Stimulated activated CD4-positive, alpha-beta T cell treated with anti-CD3 and anti-CD28 coated beads, TNF-alpha, amount 100 ng/mL, for 1 hour (primary cell): ENCODE results near the gene OR2T6.
"Not testable (repeated sequence)": the region's sequence is repeated elsewhere in the genome, so short reads cannot be mapped to it uniquely, and the experiment has no call there.

Source experiments
- DNase-seq, 3 donors: peaks; one replicate each; pipeline ENCODE4 v3.0.0-alpha.2; 2020; ENCODE audit warnings: low read depth in 3 of 3, low spot score in 1 of 3

Gene OR2T6, protein sequence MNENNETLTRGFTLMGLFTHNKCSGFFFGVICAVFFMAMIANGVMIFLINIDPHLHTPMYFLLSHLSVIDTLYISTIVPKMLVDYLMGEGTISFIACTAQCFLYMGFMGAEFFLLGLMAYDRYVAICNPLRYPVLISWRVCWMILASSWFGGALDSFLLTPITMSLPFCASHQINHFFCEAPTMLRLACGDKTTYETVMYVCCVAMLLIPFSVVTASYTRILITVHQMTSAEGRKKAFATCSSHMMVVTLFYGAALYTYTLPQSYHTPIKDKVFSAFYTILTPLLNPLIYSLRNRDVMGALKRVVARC

DNA sequence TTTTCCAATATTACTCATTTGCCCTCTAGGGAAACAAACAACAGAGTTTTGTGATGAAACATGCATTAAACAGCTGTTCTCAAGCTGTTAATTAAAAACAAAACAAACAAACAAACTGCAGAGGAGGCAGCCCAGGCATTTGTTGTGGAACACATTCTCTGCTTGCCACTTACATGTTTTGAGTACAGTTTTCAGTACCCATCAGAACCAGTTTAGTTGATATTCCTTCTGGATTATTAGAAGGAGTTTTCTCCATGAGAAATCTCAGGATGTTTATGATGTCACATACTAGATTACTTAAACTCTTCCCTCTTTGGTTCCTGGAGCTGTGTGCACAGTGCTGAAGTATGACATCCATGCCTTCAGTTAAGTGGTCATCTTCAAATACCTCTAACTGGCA, at the start of gene OR2T6:
OR2T6 (plus strand) TSS at position 301 of the 400 bp plus-strand sequence. CDS start 11,863 bp downstream, outside the sequence.
- DNase-seq, result no peak

GRCh38 chr1:248343451-248343850, 32.1 kb upstream of the OR2T6 start:
- no peak for DNase-seq

DNA sequence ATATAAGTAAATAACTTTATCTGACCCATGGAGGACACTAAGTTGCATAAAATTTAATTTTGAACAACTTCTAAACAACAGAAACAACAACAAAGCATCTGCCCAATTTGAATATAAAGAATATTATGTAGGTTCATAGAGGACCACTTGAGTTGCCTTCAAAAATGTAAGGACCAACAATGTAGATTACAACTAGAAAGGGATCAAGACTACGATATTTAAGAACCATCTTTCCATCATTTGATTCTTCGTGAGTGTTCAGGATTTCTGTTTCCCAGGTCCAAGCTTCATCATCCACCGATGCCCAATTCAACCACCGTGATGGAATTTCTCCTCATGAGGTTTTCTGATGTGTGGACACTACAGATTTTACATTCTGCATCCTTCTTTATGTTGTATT, 27.1 kb upstream of the OR2T6 start, which contains the start of gene OR14C36:
OR14C36 (plus strand) TSS at position 301 of the 400 bp plus-strand sequence; CDS start at position 301, 0 bp downstream.
- no peak for DNase-seq

DNA sequence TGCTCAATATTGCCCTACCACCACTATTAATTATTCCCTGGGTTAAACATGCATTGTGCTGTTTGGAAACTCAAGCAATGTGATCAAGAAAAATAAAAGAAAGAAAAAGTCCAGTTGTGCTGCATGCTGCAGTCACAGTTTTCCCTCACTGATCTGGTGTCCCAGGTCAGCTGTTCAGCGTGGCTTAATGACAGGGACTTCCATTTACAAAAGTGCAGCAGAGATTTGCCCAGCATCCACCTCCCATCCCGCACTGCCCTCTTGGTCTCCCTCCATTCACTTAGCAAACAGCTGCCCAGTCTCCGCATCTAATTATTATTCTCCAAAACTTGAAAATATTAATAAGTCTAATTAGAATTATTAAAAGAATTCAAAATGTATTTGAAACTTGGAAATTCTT, 16.1 kb upstream of the OR2T6 start:
- DNase-seq, result no peak

DNA sequence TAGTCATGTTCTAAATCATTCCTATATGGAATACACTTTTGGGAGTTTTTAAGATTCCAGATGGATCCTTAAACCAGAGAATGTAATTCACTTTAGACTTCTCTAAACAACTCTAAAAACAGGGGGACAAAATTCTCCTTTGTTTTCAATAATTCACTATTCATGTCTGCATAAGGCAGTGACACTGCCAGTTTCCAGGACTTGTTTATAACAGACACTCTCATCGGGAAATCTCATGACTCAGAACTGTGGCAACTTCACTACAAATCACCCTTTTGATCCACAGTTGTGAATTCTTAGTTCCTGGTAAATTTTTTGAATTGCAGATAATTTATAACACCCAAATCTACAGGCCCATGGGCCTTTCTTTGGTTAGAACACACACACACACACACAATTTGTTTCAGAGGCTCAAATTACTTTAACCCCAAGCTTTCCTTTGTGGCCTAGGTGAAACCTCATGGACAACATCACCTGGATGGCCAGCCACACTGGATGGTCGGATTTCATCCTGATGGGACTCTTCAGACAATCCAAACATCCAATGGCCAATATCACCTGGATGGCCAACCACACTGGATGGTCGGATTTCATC, 14.3 kb upstream of the OR2T6 start, which contains the start of gene OR2T4:
OR2T4 (plus strand) TSS at position 545 of the 595 bp plus-strand sequence; CDS start at position 545, 0 bp downstream.
- DNase-seq, result no peak

DNA sequence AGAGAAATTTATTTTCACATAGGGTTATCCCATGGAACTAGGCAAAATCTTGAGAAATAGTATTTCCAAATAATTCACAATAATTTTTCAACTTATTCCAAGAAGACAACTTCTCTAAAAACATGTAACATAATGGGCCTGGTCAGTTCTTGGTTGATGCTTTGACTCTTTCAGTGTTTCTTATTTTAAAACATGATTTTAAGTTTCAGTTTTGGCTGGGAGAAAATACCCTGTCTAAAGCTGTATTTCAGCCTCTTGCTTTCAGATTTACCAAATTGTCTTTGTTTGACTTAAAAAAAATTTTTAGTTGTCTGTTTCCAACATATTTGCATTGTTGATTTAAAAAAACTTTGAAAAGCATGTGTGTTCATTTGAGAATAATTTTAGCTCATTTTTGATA, 8.9 kb upstream of the OR2T6 start:
- no peak for DNase-seq

GRCh38 chr1:248372394-248372793, 3.2 kb upstream of the OR2T6 start:
- no peak for DNase-seq

DNA sequence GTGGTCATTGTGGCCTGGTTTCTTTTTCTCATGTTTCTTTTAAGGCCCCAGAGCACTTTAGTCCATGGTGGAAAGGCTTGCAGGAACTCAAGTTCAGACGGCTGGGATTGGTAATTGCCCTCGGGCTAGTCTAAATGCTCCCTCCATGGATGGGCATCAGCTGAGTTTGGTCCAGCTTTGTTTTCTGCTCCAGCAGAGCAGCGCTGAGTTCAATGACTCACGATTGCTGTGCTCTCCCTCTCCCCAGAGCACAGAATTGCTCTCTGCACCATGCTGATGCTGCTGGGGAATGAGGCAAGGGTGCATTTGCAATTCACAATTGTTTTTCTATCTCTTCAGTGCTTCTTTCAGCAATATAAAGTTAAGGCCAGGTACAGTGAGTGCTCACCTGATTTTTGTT, 1.8 kb upstream of the OR2T6 start:
- no peak for DNase-seq

GRCh38 chr1:248376916-248377315, 1.4 kb downstream of the OR2T6 start:
- no peak for DNase-seq

- DNase-seq, result no peak
Measured at GRCh38 chr1:248380854-248381253, 5.3 kb downstream of the OR2T6 start.

DNA sequence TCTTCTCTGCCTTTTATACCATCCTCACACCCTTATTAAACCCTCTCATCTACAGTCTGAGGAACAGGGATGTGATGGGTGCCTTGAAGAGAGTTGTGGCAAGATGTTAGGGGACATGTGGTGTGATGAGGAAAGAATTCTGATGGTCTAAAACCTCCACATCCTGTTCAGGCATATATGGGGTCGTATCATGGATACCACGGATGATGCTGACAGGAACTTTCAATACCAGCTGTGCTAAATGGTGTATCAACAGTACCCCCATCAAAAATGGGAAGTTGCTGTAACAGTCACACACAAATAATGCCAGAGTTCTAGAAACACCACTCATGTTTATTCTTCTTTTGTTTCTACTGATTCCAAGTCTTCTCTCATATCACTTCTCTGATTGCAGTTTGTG, 12.9 kb downstream of the OR2T6 start:
- DNase-seq, result no peak

GRCh38 chr1:248393050-248393449, 17.5 kb downstream of the OR2T6 start:
- no peak for DNase-seq

DNA sequence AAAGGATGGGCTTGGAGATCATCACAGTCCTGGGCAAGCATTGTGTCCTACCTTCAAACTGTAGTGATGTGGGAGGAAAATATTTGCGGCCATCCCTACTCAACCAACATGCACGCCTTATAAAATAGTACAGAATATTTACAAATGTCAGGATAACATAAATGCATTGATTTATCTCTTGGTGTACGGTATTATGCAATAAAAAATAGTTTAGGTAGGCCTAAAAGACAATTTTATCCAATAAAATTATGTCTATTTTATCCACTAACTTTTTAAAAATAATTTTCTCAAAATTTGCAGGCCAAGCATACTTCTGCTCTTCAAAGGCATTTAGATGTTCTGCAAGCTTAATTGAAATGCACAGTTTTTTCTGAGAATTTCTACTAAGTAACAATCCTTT, 27.2 kb downstream of the OR2T6 start, which contains the start of gene OR2T1:
OR2T1 (plus strand) TSS at position 301 of the 400 bp plus-strand sequence. CDS start 3,100 bp downstream, outside the sequence.
- DNase-seq, result no peak

- DNase-seq, result no peak
Measured at GRCh38 chr1:248404024-248404423, 28.5 kb downstream of the OR2T6 start.

GRCh38 chr1:248406721-248407692, 31.5 kb downstream of the OR2T6 start:
- DNase-seq, result no peak

DNA sequence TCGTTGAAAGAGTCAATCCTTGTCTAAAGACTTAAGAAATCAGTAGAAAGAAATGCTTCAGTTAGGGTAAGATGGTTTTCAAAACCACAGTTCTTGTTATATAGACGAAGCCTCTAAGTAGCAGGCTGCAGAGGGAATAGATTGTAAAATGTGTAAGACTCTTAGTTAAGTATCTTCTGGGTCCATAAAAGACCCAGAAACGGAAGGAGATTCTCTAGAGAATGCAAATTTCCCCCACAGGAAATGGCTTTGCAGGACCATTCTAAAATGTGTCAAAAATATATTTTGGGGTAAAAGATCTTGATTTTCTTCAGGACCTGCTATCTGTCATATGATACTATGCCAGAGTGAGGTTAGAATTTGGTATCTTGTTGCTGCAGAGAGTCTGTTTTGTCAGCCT, 40.7 kb downstream of the OR2T6 start:
- no peak for DNase-seq

GRCh38 chr1:248417854-248418253, 42.3 kb downstream of the OR2T6 start:
- no peak for DNase-seq

DNA sequence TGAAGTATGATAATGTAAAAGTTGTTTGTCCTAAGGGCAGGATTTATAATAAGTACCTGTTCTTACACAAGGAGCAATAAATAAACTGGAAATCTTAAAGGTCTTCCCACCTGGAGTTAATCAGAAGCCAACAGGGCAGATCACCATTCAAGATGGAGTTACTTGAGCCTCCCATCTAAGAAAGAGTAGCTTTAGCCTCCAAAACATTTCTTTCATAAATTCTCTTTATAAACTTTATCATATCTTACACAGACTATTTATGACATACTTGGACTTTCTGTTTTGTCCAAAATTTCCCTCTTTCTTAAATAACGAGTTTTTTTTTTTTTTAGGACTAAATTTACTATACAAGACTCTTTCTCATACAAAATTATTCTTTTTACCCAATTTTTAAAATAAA, 45.8 kb downstream of the OR2T6 start:
- DNase-seq, result no peak

GRCh38 chr1:248427526-248428191, 52.1 kb downstream of the OR2T6 start:
- DNase-seq, result not testable (repeated sequence)

DNA sequence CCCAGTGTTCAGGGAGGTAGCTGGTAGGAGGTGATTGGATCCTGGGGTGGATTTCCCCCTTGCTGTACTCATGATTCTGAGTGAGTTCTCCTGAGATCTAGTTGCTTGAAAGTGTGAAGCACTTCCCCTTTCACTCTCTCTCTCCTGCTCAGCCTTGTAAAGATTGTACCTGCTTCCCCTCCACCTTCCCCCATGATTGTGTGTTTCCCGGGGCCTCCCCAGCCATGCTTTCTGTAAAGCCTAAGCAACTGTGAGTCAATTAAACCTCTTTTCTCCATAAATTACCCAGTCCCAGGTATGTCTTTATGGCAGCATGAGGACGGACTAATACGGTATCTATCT, 52.6 kb downstream of the OR2T6 start:
- not testable (repeated sequence) for DNase-seq

DNA sequence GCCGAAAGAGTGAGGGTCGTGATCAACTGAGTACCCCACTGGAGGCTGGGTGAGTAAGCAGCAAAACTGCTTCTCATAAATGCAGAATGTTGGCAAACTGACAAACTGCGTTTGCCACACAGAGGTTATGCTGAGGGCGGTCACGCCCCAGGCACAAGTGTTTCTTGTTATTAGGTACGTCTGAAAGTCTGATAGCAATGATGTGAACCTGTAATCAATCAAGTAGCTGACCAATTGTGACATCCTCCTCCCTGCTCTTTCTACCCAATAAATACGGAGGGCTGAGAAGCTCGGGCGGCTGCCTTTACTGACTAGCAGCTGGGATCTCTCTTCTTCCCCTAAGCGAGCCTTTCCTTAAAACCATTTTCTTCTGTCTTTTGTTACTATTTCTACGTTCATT, 56.1 kb downstream of the OR2T6 start:
- DNase-seq, result not testable (repeated sequence)
